Measurements from ENCODE around the gene EPS8. TPM values are rescaled to one million over a fixed set of nuclear protein-coding genes. Genes with fewer than 3 reads are reported as not detected.

The EPS8 gene
- polyA plus RNA-seq, 3 donors: 10.1 to 71.5 (median 56.7) TPM

Other genes starting within 250 kb of the EPS8 start
- 100 to 1,000 TPM in 1 of 3 donors, 10 to 100 TPM in 2; 51.1 to 142 (median 95.6) TPM for gene STRAP, start 93.0 kb upstream of the EPS8 start, polyA plus RNA-seq
- gene DERA, start 121.9 kb upstream of the EPS8 start, polyA plus RNA-seq: 10 to 100 TPM; 20.2 to 43.2 (median 21.2) TPM